GM18951 (cell line): ENCODE results near the gene ASCC1.

Source experiments
- POLR2A ChIP-seq: IDR thresholded peaks from 4 replicates; pipeline ENCODE4 v1.6.1; 2011; ENCODE audit warnings: mild to moderate bottlenecking; ENCODE audit not compliant: insufficient read length, insufficient read depth; ENCODE audit errors: extremely low read depth
- in situ Hi-C: fragments of 300-500 bp; cut with MboI; formaldehyde crosslinking; loops from one replicate; pipeline ENCODE4 v1.12.0; 2022; ENCODE audit warnings: low sequenced_read_pairs, mixed read lengths, inconsistent platforms; ENCODE audit not compliant: unreplicated experiment

ASCC1 gene

DNA sequence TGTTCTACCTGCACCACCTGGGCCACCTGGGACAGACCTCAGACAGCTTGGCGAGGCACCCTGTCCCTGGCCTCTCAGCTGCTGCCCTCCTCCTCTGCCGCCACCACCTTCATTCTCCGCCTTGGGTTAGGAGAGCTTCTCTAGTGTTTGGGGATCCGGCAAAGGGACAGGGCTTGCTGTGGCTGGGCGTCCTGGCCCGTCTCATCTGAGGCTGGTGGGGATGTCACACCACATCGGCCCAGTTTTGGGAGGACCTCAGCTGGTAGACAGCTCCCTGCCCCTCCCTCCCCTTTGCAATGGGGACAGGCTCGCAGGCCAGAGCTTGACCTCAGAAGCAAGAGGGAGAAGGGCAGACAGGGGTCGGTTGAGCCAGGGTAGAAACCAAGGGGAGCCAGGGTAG, 154.1 kb downstream of the ASCC1 start:
- TF ChIP-seq POLR2A = no peak
- in situ Hi-C loops = no loop called here

DNA sequence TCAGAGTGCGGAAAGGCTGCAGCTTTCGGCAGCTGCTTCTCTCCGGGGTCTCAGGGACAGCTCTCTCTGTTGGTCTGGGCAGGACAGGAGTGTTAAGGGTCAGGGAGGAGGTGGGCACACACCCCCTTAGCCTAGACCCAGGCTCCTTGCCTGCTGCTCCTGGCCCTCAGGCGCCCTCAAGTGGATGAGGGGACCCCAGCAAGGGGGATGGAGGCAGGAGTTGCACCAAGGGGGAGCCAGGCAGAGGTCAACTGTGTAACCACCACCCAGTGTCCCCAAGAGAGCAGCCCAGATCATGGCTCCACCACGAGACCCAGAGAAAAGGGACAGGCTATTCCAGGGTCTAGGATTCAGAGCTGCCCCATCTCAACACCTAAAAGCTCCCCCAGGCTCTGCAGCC, 154.6 kb downstream of the ASCC1 start:
- no peak for TF ChIP-seq POLR2A
- in situ Hi-C loops = no loop called here

DNA sequence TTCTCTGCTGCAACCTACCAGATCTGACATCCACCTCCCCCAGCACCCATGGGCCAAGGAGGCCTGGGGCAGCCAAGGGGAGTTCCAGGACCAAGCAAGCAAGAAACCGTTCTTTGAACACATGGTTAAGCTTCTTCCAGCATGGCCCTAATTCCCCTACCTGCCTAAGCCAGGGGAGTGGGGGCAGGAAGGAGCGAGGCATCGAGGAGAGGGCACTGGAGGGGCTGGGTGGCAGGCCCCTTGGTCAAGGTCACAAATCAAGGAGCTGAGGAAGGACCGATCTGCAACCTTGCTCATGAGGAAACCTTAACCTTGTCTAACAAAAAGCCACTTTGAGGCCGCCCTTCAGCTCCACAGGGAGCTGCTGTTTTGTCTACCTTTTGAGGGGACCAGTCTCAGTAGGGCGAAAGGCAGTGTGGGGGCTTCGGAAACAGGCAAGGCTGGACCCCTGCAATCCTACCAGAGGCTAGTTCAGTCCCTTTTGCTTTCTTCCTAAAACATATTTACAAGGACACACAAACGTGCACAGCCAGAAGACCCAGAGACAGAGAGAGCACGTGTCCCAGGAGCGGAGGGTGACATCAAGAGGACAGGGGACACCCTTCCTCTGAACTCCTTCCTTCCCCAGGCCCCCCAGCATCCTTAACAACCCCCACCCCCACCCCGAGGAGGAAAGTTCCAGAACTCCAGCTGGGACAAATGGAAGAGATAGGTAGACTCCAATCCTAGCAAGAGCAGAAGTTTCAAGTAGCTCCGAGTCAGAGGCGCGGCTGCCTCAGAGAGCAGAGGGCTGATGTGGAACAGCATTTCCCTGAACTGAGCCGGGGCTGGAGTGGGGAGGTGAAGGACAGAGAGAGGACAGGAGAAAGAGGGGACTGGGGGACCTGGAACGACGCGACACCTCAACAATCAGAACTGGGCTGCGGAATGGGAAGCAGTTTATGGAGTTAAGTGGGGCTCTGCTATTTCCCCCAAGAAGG, 155.9 kb downstream of the ASCC1 start:
- in situ Hi-C loops = no loop called here
- TF ChIP-seq POLR2A = no peak

DNA sequence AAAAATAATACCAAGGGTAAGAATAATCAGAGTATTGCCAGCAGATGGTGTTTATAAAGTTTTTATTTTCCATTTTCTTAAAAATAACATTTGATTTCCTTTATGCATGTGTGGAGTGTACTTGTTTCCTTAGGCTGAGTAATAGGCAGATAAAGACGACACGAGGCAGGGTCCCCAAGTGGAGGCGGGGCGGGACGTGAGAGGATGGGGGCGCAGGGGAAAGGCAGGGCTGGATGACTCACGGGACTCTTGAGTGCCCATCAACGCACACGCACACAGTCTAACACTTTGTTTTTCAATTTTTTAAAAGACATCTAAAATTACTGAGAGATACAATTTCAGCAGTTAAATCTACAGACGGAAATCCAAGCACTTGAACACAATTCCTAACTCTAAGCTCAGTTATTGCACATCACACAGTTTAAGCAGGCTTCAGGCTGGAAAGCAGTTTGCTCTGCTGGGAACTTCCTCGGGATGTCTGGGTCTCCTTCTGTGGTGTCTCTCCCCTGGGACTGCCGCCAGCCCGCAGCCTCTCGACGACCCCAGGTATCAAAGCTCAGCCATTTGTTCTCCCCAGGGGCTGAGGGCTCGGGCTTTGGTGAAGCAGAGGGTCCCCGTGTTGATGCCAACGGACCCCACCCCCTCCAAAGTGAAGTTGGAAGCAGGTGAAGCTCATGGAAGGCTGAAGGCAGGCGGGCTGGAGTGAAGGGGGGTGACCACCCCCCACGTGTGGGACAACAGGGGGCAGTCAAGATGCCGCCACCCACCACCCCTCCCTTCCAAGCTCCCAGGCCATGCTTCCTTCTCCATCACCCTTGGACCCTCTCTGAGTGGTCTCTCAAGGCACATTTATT, 156.9 kb downstream of the ASCC1 start:
- no peak for TF ChIP-seq POLR2A
- in situ Hi-C loops = no loop called here

DNA sequence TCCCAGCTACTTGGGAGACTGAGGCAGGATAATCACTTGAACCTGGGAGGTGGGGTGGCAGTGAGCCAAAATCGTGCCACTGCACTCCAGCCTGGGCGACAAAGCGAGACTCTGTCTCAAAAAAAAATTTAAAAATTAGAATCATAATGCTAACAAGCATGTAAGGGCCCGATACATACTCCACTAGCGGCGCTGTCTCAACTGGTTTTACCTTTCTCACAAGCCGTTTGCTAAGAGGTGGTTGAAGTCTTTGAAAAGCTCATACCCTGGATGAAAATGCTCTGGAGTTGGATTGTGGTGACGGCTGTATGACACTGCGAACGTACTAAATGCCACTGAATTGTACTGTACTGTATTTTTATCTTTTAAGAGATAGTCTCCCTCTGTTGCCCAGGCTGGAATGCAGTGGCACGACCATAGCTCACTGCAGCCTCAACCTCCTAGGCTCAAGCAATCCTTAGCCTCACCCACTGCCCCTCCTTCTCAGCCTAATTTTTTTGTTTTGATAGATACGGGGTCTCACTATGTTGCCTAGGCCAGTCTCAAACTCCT, 157.7 kb downstream of the ASCC1 start:
- in situ Hi-C loops = no loop called here
- no peak for TF ChIP-seq POLR2A

DNA sequence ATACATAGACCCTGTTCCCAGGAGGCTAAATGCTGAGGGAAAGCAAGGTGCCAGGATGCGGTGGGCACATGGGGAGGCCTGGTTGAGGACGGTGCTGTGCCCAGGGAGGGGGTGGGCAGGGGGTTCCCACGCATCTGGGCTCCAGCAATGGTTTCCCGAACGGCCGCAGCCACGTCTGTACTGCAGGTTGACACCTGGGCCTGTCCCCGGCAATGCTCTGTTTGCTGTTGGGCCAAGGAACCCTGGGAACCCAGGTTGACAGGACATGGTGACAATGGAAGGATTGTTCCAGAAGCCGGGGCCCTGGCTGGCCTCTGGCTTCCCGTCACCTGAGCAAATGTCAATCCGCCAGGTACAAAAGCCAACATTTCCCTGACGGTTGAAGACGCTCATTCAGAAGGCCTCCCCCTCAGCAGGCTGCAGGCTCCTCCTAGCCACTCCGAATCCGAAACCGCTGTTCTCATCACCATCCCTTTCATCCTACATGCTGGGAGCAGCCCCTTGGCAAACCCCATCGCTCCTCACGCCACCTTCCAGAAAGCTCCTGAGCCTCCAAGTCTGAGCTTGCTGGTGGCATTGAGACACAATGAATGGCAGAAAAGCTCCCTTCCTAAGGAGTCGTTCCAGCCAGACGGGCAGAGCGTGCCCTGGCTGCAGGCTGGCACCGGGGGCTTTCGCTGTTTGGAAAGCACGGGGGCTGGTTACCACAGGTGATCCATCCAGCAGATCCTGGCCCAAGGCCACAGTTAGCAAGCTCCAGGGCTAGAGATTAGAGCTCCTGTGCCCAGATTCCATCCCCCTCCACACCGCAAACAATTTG, 158.9 kb downstream of the ASCC1 start:
- in situ Hi-C loops = no loop called here
- TF ChIP-seq POLR2A = no peak

DNA sequence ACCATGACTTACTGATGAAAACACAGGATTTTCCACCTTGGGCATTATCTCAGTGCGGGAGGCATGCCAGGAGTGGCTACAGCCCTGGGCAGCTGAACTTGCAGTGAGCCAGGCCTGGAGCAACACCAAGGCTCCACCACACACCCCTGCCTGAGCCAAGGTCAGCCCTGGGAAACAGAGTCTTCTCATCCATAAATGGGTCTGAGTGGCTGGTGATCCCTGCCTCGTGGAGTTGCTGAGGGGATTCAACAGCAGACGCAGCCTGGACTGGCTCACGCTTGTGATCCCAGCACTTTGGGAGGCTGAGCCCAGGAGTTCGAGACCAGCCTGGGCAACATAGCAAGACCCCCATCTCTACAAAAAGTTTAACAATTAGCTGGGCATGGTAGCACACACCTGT, 160.0 kb downstream of the ASCC1 start:
- in situ Hi-C loops = no loop called here
- no peak for TF ChIP-seq POLR2A

DNA sequence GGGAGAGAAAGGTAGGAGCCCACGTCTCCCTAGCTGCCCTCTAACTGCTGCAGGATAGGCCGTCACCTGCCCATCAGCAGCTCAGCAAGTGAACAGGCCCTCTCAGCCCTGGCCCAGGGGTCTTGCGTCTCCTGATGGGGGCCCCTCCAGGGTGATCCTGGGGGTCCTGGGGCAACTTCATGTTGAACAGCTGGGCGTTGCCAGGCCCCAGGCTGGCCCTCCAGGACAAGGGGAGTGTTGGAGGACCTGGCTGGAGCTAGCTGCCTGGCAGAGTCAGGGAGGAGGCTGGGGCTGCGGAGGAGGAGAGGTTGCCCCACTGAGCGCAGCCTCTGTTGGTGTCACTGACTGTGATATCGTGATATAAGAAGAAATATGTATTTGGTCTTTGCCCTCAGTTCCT, 162.4 kb downstream of the ASCC1 start:
- in situ Hi-C loops = no loop called here
- TF ChIP-seq POLR2A = no peak

DNA sequence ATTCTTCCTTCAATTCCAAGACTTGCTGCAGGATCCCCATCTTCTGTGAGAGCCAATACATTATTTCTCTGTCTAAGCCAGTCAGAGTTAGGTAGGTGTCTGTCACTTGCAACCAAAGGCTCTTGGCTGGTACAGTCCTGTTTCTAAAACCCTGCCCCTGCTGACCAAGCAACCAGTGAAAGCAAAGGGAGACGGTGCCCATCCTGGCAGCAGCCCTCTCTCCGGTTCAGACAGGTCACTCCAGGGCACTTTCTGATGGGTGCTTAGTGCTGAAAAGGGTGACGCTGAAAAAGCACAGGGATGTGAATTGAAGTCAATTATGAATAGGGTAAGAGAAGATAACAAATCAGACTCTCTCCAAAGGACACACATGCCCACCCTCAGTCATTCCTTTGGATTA, 165.2 kb downstream of the ASCC1 start:
- in situ Hi-C loops = no loop called here
- TF ChIP-seq POLR2A = no peak

DNA sequence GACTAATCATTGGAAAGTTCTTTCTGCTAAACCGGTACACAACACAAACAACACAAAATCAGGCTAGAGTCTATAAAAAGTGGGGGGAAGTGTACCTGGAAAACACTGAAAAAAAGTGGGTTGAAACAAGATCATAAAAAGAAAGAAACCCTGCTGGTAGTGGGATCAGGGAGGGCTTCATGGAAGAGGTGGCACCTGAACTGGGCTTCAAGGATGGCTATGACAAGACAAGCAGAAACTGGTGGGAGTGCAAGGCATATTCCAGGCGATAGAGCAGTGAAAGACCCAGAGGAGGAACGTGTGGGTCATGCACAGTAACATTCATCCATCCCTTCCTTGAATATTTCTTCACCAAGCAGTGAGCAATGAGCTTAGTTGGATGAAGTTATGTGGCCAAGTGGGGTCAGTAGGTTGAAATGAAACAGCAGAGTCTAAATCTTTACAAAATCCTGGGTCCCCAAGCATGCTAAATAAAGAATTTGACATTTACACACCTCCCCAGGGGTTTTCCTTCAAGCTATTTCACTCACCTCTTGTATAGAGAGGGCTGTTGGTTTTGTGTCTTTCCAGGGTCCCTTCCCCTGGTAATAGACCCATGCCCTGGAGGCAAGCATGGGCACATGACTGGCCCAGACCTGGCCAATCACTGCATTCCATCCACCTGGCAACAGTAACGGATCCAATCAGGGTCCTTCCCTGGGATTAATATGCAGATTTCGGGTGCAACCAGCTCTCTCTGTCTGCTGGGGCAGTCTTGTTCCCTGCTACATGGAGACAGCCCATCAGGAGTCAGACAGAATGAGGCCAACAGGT, 165.9 kb downstream of the ASCC1 start:
- in situ Hi-C loops = loop anchor here (5.0 kb wide), 1 partner anchor 153 kb away; no protein-coding TSS in a partner anchor
- TF ChIP-seq POLR2A = no peak

DNA sequence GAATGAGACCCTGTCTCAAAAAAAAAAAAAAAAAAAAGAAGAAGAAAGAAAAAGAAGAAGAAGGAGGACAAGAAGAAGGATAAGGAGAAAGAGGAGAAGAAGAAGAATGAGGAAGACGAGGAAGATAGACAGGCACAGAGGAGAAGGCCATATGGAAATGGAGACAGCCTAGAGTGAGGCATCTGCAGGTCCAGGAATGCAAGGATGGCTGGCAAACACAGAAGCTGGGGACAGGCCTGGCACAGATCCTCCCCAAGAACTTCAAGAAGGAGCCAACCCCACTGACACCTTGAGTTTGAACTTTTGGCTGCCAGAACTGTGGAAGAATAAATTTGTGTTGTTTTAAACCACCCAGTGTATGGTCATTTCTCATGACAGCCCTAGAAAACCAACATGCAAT, 166.6 kb downstream of the ASCC1 start:
- no peak for TF ChIP-seq POLR2A
- in situ Hi-C loops = loop anchor here (5.0 kb wide), 1 partner anchor 152 kb away; no protein-coding TSS in a partner anchor
